GM12801 (cell line): ENCODE data around the gene NLRC5.

Experiments used
- CTCF ChIP-seq: IDR thresholded peaks from one replicate; pipeline ENCODE4 v1.5.1; 2011; ENCODE audit warnings: control low read depth; ENCODE audit not compliant: insufficient read length; ENCODE audit errors: extremely low read depth

The NLRC5 gene

GRCh38 chr16:57127037-57127763 is 137.8 kb downstream of the NLRC5 start:
- TF ChIP-seq CTCF: no peak

GRCh38 chr16:57127836-57128235 is 138.5 kb downstream of the NLRC5 start:
- TF ChIP-seq CTCF: no peak

GRCh38 chr16:57128771-57129389 is 139.5 kb downstream of the NLRC5 start:
- TF ChIP-seq CTCF: no peak

GRCh38 chr16:57130950-57131321 is 141.6 kb downstream of the NLRC5 start:
- TF ChIP-seq CTCF: no peak

GRCh38 chr16:57131351-57131970 is 142.1 kb downstream of the NLRC5 start:
- TF ChIP-seq CTCF: no peak

GRCh38 chr16:57132470-57132869 is 143.1 kb downstream of the NLRC5 start:
- no peak for TF ChIP-seq CTCF

GRCh38 chr16:57133031-57133430 is 143.7 kb downstream of the NLRC5 start:
- TF ChIP-seq CTCF: no peak
